GM19372 (cell line): Measurements from ENCODE around the gene CDX1.

Source experiments
- ATAC-seq: cut with Tn5 transposase; IDR thresholded peaks from one replicate; pipeline ENCODE4 v1.9.1; 2021; ENCODE audit warnings: mild to moderate bottlenecking, low read depth, moderate library complexity; ENCODE audit not compliant: unreplicated experiment

CDX1 gene

GRCh38 chr5:150130493-150130922, 36.1 kb upstream of the CDX1 start:
- ATAC-seq: no peak

DNA sequence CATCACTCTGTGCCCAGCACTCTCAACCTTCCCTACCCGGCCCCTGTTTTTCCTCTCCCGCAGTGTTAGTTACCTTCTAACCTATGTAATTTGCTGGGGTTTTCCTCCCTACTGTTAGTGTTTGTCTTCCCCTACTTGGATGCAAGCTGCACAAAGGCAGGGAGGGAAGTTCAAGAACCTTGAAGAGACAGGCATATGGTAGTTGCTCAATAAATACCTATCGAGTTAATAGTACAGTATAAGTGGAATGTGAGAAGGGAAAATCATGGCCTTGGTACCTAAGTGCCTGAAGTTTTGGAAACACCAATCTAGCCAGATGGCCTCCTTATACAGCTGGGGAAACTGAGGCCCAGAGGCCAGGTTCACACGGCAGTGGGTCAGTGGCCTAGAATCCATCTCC, 35.1 kb upstream of the CDX1 start:
- no peak for ATAC-seq

GRCh38 chr5:150131978-150132694, 34.4 kb upstream of the CDX1 start:
- ATAC-seq: no peak

DNA sequence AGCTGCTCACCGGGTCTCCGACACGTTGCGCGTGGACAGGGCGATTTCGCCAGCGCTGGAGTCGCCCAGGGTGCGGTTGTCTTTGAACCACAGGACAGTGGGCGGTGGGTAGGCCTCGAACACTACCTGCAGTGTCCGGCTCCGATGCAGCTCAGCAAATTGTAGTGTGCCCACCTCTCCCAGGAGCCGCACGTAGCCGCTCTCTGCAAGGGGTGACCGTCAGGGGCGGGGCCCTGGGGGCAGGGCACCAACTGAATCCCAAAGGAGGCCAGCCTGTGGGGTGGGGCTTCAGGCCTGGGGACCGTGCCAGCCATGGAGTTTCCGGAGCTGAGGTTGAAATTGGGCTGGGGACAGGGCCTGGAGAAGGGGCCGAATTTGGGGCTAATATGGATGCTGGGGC, 33.8 kb upstream of the CDX1 start:
- ATAC-seq: no peak

DNA sequence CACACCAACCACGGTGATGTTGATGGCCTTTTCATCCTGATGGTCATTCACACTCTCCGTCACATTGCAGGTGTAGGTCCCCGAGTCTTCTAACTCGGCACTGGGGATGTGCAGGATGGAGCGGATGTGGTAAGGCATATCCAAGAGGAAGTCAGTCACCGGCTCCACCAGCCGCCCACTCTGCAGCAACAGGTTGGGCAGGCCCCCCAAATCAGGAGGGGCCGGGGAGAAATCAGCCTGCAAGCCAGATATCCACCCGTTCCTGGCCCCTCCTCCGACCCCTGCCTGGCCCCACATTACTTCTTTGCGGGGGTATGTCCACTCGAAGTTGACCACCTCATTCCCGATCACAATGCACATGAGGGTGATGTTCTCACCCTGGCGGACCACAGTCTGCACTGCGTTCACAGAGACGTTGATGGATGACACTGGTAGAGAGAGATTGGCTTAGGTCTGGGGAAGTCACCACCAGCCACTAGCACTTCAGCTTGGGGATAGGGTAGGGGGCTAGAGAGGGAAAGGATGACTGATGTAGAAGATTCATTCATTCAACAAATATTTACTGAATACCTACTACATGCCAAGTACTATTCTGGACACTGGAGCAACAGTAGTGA, 32.9 kb upstream of the CDX1 start:
- no peak for ATAC-seq

DNA sequence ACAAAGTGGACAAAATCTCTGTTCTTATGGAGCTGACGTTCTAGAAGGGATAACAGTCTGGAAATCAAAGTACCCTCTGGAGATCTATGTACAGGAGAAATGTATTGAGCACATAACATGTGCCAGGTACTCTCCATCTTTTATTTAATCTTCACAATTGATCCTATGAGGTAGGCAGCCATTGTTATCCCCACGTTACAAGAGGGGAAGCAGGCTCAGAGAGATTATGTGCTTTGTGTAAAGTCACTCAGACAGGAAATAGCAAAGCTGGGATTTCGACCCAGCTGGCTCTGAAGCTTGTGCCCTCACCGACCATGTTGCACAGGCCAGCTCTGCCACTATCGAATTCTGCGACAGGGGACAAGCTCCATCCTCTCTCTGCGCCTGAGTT, 32.4 kb upstream of the CDX1 start:
- ATAC-seq: no peak

DNA sequence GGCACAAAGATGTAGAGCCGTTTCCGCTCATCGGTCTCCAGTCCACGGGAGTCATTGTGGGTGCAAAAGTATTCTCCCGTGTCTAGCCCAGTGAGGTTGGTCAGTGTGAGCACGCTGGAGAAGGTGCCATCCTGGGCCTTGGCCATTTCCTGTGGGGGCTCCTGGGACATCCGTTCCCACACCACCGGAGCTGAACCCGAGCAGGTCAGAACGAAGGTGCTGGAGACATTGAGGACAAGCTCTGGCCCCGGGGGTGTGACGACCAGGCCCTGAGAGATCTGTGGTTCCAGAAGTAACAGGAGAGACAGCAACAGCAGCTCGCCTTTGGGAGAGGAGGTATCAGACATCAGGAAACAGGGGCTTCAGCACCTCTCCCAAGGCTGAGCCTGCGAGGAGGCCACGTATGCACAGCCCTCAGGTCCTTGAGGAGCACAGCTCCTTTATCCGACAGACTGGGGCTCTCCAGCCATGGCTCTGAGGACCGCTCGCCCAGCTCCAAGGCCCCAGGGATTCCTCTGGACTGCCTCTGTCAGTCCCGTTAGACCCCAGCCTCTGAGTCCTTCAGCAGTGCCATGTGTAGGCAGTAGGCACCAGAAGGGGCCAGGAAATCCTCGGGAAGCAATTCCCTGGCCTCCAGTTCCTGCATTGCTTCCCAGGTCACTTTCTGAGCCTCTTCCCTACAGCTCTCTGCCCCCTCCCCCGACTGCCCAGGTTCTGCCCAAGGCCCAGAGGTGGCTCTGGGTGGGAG, 30.8 kb upstream of the CDX1 start:
- no peak for ATAC-seq

DNA sequence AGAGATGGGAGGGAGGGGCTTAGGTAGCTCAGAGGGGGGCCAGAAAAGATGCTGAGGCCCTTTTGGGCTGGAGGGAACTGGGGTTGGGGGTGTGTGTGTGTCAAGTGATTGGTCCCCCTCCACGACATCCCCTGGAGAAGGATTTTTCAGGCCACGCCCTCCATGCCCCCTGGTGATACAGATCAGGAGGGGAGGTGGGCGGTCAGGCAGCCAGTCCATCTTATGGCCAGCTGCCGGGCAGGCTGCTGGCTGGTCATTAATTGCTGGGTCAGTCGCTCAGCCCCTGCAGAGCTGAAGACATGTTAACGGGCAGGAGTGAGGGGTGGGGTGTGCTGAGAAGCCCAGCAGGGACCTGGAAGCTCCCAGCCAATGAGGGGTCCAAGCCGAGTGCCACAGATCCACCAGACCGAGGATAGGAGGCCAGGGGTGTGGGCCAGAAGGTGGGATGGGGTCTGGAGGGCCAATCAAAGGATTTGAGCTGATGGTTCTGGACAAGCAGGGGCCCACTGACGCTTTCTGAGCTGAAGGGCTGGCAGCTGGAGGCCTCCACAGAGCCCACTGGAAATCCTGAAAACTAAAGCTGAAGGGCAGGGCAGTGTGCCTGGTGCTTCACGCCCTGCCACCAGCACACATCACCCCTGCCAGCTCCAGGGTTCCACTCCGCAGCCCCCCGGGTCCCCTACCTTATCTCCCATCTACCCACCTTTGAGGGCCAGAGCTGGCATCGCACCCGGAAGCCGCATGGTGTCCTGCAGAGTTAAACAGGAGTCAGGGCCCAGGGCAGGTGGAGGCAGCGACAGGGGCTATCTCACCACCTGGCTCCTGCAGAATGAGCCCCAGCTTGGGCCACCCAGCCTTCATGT, 30.0 kb upstream of the CDX1 start:
- no peak for ATAC-seq

GRCh38 chr5:150137168-150137957, 29.2 kb upstream of the CDX1 start:
- no peak for ATAC-seq

GRCh38 chr5:150137997-150138396, 28.6 kb upstream of the CDX1 start:
- no peak for ATAC-seq

GRCh38 chr5:150138551-150139265, 27.9 kb upstream of the CDX1 start:
- ATAC-seq: no peak

- no peak for ATAC-seq
Measured at GRCh38 chr5:150139334-150139733, 27.2 kb upstream of the CDX1 start.

DNA sequence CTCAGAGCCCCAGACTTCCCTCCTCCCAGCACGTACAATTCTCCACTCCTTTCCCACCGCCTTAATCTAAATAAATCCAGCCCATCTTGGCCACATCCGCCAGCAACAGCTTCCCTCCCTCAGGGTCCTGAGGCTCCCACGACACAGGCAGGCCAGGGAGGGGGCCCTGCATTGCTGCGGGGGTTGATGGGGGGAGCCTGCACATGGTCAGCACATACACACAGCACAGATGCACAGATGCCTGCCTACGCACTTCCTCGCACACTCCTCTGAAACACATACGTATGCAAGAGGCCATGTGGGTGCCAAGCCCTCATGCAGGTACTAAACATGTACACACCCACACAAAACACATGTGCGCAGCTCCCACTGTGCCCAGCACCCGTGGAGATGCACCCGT, 25.7 kb upstream of the CDX1 start:
- ATAC-seq: no peak

DNA sequence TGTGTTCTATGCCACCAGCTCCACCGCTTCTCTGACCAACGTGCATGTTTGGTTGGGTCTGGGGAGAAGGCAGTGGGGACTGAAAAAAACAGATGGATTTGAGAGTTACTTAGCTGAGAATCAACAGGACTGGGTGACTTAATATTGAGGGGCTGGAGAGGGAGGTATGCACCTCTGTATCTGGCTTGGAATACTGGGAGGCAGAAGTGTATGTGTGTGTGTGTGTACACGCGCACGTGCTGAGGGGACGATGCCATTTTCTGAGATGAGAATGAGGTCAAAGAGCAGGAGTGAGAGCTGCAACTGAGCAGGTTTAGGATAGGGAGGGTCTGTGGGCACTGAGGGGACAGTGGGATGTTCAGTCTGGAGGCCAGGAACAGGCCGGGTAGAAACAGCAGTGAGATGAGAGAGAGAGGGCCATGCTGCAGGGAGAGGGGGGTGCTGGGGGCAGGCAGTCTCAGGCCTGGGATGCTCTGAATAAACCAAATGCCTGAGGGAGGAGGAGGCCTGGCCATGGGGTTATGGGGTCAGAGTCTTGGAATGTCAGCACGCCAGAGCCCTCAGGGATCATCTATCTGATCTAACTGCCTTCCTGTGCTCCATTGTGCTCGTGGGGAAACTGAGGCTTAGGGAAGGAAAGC, 24.9 kb upstream of the CDX1 start:
- ATAC-seq: no peak

DNA sequence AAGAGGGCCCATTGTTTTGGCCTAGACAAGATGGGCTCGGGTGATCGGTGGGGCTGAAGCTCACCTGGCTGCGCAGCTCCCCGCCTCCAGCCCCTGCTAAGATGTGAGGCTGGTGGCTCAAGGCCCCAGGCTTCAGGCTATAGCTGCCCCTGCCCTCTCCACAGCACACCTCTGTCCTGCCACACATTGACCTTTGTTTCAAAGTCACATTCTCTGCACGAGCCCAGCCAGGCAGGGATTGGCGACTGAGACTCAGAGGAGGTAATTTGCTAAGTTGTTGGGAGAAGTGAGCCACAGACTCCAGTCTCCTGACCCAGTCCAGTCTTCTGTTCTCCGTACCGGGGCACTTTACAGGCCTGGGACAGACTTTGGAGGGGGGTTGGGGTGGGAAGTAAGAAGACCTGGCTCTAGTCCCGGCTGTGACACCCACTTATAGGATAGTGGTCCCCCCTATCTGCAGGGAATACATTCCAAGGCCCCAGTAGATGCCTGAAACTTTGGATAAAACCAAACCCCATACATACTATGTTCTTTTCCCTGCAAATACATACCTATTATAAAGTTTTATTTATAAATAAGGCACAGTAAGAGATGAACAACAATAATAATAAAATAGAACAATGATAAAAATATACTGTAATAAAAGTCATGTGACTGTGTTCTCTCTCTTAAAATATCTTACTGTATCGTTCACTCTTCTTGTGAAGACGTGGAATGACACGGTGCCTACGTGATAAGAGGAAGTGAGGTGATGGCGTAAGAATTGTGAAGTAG, 24.2 kb upstream of the CDX1 start:
- ATAC-seq: no peak

DNA sequence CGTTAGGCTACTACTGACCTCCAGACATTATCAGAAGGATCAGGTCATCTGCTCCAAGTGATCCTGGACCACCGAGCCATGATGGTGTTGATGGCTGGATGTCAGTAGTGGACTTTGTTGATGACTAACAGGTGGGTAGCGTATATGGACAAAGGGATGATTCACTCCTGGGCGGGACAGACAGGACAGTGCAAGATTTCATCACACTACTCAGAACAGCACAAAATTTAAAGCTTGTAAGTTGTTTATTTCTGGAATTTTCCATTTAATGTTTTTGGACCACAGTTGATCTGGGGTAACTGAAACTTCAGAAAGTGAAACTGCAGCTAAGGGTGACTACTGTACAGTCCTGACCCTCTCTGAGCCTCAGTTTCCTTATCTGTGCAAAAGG, 23.6 kb upstream of the CDX1 start:
- no peak for ATAC-seq

- no peak for ATAC-seq
Measured at GRCh38 chr5:150143350-150144245, 23.0 kb upstream of the CDX1 start.
